K562 (cell line): Measurements from ENCODE around the gene SLC1A5. TPM values are rescaled to one million over a fixed set of nuclear protein-coding genes. Genes with fewer than 3 reads are reported as not detected.

ENCODE experiments used
- ASH1L ChIP-seq: fragments of 450-650 bp; IDR thresholded peaks from 2 replicates; pipeline ENCODE4 v1.6.1; 2018; ENCODE audit warnings: borderline replicate concordance, mild to moderate bottlenecking, low read depth; ENCODE audit not compliant: partially characterized antibody
- C11orf30 ChIP-seq: fragments of 450-650 bp; IDR thresholded peaks from 2 replicates; pipeline ENCODE4 v1.6.1; 2016; ENCODE audit warnings: low read depth, mild to moderate bottlenecking
- CBFA2T3 ChIP-seq: fragments of 450-650 bp; IDR thresholded peaks from 2 replicates; pipeline ENCODE4 v1.6.1; 2017
- E2F4 ChIP-seq: sonication (generic); formaldehyde crosslinking; IDR thresholded peaks from 2 replicates; pipeline ENCODE4 v1.8.0; 2022; ENCODE audit warnings: mild to moderate bottlenecking, low read depth, missing genetic modification reagents
- ELF4 ChIP-seq: fragments of 450-650 bp; formaldehyde crosslinking; IDR thresholded peaks from 2 replicates; pipeline ENCODE4 v1.4.0; 2022; ENCODE audit warnings: missing genetic modification characterization
- GTF2A2 ChIP-seq: IDR thresholded peaks from 2 replicates; pipeline ENCODE4 v1.6.1; 2016; ENCODE audit warnings: mild to moderate bottlenecking, missing genetic modification characterization, missing compliant biosample characterization
- KDM2B ChIP-seq: fragments of 250-450 bp; sonication (Bioruptor Pico); IDR thresholded peaks from 2 replicates; pipeline ENCODE4 v1.8.0; 2021; ENCODE audit warnings: mild to moderate bottlenecking, moderate library complexity
- NFIC ChIP-seq: fragments of 450-650 bp; IDR thresholded peaks from 2 replicates; pipeline ENCODE4 v1.6.1; 2017; ENCODE audit warnings: mild to moderate bottlenecking, inconsistent platforms
- POLR2AphosphoS5 ChIP-seq: IDR thresholded peaks from 2 replicates; pipeline ENCODE4 v1.6.1; 2011; ENCODE audit warnings: mild to moderate bottlenecking, low read depth, low read length, moderate library complexity; ENCODE audit not compliant: control insufficient read depth, insufficient read depth
- POLR2B ChIP-seq: fragments of 450-650 bp; IDR thresholded peaks from 2 replicates; pipeline ENCODE4 v1.6.1; 2018; ENCODE audit warnings: low read depth; ENCODE audit not compliant: partially characterized antibody
- RAD51 ChIP-seq: fragments of 450-650 bp; IDR thresholded peaks from 2 replicates; pipeline ENCODE4 v1.7.1; 2016; ENCODE audit warnings: low read depth, mild to moderate bottlenecking, borderline replicate concordance
- RBFOX2 ChIP-seq: fragments of 200-400 bp; formaldehyde crosslinking; IDR thresholded peaks from 2 replicates; pipeline ENCODE4 v1.6.1; 2017; ENCODE audit warnings: low read depth, mild to moderate bottlenecking, low read length, moderate library complexity
- ZBTB1 ChIP-seq: sonication (generic); formaldehyde crosslinking; IDR thresholded peaks from 2 replicates; pipeline ENCODE4 v1.8.1; 2023; ENCODE audit warnings: missing genetic modification reagents, low read depth, mild to moderate bottlenecking, borderline replicate concordance
- ZFPM2 ChIP-seq: fragments of 250-450 bp; sonication (Bioruptor Pico); IDR thresholded peaks from 2 replicates; pipeline ENCODE4 v1.5.1; 2022; ENCODE audit warnings: mild to moderate bottlenecking
- ZNF197 ChIP-seq: fragments of 200-800 bp; sonication (Bioruptor generic); IDR thresholded peaks from 2 replicates; pipeline ENCODE4 v1.6.1; 2016; ENCODE audit warnings: low read depth, missing genetic modification characterization, missing compliant biosample characterization
- ZNF232 ChIP-seq: sonication (generic); formaldehyde crosslinking; IDR thresholded peaks from 2 replicates; pipeline ENCODE4 v1.8.0; 2022; ENCODE audit warnings: mild to moderate bottlenecking, missing genetic modification reagents
- ZNF263 ChIP-seq: sonication (generic); formaldehyde crosslinking; IDR thresholded peaks from 2 replicates; pipeline ENCODE4 v1.8.0; 2022; ENCODE audit warnings: mild to moderate bottlenecking, missing genetic modification reagents, borderline replicate concordance
- ZNF436 ChIP-seq: fragments of 250-450, 450-650 bp; sonication (Bioruptor Pico); formaldehyde crosslinking; IDR thresholded peaks from 2 replicates; pipeline ENCODE4 v1.7.0; 2020; ENCODE audit warnings: mild to moderate bottlenecking
- polyA plus RNA-seq, 8 experiments: library from polyadenylated mRNA; depleted of rRNA in 4 of 8; stranded (reverse) in 5 of 8; unstranded in 3 of 8; fragments of >200 nt; fragmentation: Nextera tagmentation in 2 of 8; fragmentation: Illumina TruSeq in 1 of 8; extraction: Ambion mirVana in 2 of 8; extraction: Trizol in 1 of 8; gene quantifications; 2 replicates each; pipeline versions ENCODE4 v1.2.1 to v1.2.3, GENCODE V29; 2011 to 2014; ENCODE audit warnings: inconsistent platforms in 1 of 8, missing spikeins in 1 of 8
- total RNA-seq, 7 experiments: library from RNA; depleted of rRNA in 6 of 7; stranded (reverse); fragments of >200 nt in 6 of 7; fragmentation: Illumina TruSeq in 2 of 7; extraction: Trizol in 2 of 7; gene quantifications; 2 replicates each; pipeline versions ENCODE4 v1.2.1 to v1.2.3, GENCODE V29; 2011 to 2021; ENCODE audit warnings: low replicate concordance in 1 of 7
- TF ChIP-seq, protein P1 (sequence below): fragments of 250-450 bp; sonication (Bioruptor Pico); IDR thresholded peaks from 2 replicates; pipeline ENCODE4 v1.6.1; 2021; ENCODE audit warnings: mild to moderate bottlenecking
- TF ChIP-seq, protein P2 (sequence below): sonication (generic); formaldehyde crosslinking; IDR thresholded peaks from 2 replicates; pipeline ENCODE4 v1.8.1; 2023; ENCODE audit warnings: mild to moderate bottlenecking, missing genetic modification reagents
- TF ChIP-seq, protein P3 (sequence below): fragments of 450-650 bp; formaldehyde crosslinking; IDR thresholded peaks from 2 replicates; pipeline ENCODE4 v1.4.0; 2022; ENCODE audit warnings: missing genetic modification characterization

The SLC1A5 gene
- total and polyA plus RNA-seq, 9 of the 15 experiments (the other 6 are each of a cell fraction or from before 2014, with no cell fraction given), result 31.2 to 417 (median 134) TPM

DNA sequence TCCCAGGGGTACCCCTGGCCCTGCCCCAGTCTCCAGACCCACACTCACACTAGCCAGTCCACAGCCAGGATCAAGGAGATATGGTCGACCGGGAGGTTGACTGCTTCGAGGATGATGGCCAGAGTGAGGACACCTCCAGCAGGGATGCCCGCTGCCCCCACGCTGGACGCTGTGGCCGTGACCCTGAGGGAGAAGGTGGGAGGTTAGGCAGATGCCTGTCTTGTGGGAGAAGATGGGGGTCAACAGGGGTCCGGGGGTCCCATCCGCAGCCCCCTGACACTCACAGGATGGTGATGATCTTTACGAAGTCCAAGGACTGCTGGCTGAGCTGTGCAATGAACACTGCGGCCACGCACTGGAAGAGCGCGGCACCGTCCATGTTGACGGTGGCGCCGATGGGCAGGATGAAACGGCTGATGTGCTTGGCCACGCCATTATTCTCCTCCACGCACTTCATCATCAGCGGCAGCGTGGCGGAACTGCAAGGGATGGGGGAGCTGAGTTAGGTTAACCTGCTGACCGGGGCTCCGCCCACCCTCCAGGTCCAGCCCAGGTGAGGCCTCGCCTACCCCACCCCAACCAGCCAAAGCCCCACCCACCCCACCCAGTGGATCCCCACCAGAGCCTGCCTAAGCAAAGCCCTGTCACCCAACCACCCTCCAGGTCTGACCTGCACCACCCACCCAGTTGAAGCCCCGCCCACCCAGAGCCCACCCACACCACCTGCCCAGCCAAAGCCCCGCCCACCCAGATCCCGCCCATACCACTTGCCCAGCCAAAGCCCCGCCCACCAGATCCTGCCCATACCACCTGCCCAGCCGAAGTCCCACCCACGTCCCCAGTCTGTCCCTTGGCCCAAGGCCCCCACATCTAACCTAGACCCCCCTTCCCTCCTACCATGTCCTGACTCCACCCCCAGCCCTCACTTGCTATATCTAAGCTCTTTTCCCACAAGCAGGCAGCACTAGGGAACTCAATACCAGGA, 11.2 kb downstream of the SLC1A5 start (continued):
- no peak for TF ChIP-seq C11orf30
- TF ChIP-seq KDM2B (CRISPR knock-in tag), result no peak
- no peak for TF ChIP-seq ZNF197 (CRISPR knock-in tag)
- no peak for TF ChIP-seq ZNF232
- 0 out of 2 replicates have a peak, but pooled peaks have one; percentile 25 for TF ChIP-seq ELF4 (CRISPR knock-in tag)
- no peak for TF ChIP-seq CBFA2T3
- TF ChIP-seq ZNF263 (CRISPR knock-in tag), result no peak
- no peak for TF ChIP-seq ZNF436
- peak; percentile 9; the same call in 1 of the 2 replicates for TF ChIP-seq NFIC
- TF ChIP-seq GTF2A2 (tag), result no peak
- TF ChIP-seq E2F4 (CRISPR knock-in tag), result no peak
- no peak for TF ChIP-seq ZFPM2
- peak; percentile 74 for TF ChIP-seq POLR2B
- TF ChIP-seq, protein P1, sequence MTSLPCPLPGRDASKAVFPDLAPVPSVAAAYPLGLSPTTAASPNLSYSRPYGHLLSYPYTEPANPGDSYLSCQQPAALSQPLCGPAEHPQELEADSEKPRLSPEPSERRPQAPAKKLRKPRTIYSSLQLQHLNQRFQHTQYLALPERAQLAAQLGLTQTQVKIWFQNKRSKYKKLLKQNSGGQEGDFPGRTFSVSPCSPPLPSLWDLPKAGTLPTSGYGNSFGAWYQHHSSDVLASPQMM (CRISPR knock-in tag), result no peak
- TF ChIP-seq ASH1L, result no peak
- TF ChIP-seq RAD51, result no peak
- no peak for TF ChIP-seq ZBTB1
- peak; percentile 42 for TF ChIP-seq POLR2AphosphoS5
- TF ChIP-seq, protein P2, sequence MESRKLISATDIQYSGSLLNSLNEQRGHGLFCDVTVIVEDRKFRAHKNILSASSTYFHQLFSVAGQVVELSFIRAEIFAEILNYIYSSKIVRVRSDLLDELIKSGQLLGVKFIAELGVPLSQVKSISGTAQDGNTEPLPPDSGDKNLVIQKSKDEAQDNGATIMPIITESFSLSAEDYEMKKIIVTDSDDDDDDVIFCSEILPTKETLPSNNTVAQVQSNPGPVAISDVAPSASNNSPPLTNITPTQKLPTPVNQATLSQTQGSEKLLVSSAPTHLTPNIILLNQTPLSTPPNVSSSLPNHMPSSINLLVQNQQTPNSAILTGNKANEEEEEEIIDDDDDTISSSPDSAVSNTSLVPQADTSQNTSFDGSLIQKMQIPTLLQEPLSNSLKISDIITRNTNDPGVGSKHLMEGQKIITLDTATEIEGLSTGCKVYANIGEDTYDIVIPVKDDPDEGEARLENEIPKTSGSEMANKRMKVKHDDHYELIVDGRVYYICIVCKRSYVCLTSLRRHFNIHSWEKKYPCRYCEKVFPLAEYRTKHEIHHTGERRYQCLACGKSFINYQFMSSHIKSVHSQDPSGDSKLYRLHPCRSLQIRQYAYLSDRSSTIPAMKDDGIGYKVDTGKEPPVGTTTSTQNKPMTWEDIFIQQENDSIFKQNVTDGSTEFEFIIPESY (CRISPR knock-in tag), result peak; percentile 48
- TF ChIP-seq, protein P3, sequence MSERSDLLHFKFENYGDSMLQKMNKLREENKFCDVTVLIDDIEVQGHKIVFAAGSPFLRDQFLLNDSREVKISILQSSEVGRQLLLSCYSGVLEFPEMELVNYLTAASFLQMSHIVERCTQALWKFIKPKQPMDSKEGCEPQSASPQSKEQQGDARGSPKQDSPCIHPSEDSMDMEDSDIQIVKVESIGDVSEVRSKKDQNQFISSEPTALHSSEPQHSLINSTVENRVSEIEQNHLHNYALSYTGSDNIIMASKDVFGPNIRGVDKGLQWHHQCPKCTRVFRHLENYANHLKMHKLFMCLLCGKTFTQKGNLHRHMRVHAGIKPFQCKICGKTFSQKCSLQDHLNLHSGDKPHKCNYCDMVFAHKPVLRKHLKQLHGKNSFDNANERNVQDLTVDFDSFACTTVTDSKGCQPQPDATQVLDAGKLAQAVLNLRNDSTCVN (CRISPR knock-in tag), result 0 out of 2 replicates have a peak, but pooled peaks have one; percentile 32
- TF ChIP-seq RBFOX2, result peak; percentile 83
